Activated effector memory CD4-positive, alpha-beta T cell treated with anti-CD3 and anti-CD28 coated beads, Interleukin-2, amount 50 U/mL, for 16 hours (primary cell): ENCODE data around the gene BEST3.

Experiments
- DNase-seq: peaks from one replicate; pipeline ENCODE4 v3.0.0-alpha.2; 2020

The BEST3 gene

DNA sequence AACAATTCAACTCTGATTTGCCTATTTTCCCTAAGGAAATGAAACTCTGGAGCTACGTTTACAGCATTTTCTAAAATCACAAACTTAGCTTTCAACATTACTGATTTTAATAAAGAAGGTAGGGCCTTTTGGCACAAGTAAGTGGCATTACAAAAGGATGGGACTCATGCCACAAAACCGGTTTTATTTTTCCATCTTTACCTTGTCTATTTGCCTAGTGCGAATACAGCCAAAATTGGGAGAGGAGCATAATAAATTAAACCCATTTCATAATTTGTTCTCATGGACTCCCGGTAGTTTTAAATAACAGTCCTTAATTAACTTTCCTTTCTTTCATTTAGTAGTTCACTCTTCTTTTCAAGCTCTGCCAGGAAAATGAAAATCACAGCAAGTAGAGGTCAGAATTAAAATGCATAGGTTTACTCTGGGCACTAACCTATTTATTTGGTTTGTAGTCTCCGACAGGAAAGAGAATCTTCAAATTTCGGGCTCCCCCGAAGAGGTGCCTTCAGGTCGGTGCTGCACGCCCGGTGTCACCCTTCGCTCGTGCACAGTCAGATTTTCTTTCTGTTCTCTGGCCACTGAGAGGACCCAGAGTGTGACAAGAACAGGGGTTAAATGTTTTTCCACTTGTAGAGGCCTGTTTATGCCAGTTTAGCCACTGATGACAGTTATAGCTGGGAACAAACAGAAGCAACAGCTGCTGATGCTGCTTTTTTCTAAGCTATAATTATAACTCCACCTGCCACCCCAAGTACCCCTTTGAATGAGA lies at the start of gene BEST3:
Gene BEST3, minus strand, starts transcription at position 535 of the 772 bp plus-strand sequence. CDS start 1,505 bp downstream, outside the sequence.
- DNase-seq = no peak

GRCh38 chr12:69744109-69744508 lies 45.0 kb upstream of the BEST3 start:
- DNase-seq = no peak

DNA sequence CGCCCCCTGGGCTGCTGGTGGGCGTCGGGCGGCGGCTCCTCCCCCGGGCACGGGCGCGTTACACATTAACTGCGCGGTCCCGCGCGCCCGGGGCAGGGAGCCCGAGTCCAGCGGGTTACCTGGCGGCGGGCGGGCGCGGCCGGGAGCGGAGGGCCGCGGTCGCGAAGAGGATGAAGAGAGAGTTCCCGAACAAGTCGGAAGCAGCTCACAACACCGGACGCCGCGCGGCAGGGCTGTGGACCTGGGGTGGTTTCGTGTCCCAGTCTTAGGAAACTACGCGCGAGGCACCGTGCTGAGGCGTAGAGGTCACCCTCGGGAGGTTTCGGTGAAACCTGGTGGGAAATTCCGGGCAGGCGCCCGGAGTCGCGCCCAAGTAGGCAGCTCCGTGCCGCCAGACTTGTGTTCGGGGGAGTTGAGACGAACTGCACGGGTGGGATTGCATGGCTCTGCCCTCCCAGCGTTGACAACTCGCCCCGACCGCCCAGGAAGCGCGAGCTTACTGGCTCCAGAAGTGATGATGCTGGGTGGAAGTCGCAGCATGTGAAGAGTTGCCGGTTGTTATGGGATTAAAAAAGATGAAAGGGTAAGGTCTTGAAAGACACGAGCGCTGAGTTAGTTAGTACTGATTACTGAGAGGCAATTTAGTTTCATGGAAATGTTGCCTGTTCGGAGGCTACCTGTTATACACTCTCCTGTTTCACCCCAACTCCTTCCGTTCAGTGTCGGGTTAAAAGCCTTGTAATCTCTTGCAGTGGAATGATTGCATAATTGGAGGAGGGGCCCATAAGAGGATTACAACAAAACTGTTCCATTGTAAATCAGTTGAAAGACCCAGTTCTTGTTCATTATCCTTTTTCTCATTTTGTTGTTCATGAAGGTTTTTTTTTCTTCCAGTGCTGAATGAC lies 40.4 kb upstream of the BEST3 start:
- DNase-seq = peak; percentile 87

DNA sequence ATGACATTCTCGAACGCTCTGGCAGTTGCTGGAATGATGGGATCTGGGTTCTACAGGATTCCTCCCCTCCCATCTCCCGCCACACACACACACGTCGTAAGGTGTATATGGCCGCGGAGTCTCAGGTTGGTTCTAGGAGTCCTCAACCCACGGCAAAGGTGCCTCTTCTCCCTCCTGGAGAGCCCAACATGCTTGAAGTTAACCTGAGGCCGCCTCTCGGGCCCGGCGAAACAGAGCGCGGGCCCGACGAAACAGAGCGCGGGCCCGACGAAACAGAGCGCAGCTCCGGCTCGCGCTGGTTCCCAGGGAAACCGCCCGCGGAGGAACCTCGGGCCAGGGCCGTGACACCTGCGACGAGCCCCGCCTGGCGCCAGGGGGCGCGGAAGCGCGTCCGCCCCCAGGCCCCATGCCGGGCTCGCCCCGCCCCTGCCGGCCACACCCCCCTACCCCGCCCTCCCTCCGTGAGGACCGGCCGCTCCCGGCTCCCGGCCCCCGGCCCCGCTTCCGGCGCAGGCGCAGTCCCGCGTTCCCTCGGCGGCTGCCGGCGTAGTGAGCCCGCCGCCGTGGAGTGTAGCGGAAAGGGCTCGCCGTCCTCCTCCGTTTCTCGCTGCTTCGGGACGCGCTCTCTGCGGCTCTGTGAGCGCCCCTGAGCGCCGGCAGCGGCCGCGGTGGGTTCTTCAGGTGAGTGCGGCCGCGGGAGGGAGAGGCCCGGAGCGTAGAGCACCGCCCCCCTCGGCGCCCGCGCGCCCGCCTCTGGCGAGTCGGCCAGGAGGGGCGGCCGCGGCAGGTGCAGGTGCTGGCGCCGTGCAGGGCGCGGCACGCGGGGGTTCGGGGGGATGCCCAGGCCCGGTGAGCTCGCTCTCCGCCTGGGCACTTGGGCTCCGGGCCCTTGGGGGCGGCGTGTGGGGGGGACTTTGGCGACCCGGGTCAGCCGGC lies 39.5 kb upstream of the BEST3 start, which contains the start of gene RAB3IP:
Gene RAB3IP, plus strand, starts transcription at position 510 of the 936 bp plus-strand sequence. CDS start 16,549 bp downstream, outside the sequence.
- DNase-seq = peak; percentile 97

DNA sequence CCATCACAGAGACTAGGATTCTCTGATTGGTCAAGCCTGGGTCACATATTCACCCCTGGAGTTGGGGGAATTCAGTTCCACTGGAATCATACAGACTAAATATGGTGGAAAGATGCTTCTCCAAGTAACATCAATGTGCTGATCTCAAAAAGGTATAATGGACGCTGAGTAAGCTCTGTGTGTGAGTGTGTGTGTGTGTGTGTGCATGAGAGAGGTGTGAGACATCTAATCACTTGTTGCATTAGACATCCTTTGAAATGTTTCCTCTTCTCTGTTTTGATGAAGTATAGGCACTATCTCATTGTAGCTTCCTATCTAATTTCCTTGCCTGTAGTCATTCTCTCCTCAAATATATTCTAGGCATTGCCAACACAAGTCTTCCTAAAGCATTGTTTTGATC lies 34.5 kb upstream of the BEST3 start:
- DNase-seq = no peak

- DNase-seq = no peak
Measured at GRCh38 chr12:69732088-69732487, 33.0 kb upstream of the BEST3 start.

DNA sequence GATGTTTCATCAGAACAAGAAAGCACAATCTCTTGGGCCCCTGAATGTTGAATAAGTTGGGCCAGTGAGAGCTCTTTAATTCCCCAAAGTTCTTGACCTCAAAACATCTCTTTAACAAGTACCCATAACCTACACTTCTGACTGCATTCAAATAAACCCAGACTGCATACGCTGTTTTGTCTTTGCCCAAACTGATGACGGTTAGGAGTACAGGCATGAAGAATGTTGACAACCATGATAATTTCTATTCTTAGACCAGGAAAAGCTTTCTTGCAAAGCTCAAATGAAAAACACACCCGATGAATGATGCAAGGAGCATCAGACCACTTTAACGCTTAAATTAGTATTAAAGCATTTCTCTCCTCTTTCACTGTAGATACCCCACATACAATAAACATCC lies 27.8 kb upstream of the BEST3 start:
- no peak for DNase-seq

GRCh38 chr12:69720750-69721149 lies 21.6 kb upstream of the BEST3 start:
- no peak for DNase-seq

DNA sequence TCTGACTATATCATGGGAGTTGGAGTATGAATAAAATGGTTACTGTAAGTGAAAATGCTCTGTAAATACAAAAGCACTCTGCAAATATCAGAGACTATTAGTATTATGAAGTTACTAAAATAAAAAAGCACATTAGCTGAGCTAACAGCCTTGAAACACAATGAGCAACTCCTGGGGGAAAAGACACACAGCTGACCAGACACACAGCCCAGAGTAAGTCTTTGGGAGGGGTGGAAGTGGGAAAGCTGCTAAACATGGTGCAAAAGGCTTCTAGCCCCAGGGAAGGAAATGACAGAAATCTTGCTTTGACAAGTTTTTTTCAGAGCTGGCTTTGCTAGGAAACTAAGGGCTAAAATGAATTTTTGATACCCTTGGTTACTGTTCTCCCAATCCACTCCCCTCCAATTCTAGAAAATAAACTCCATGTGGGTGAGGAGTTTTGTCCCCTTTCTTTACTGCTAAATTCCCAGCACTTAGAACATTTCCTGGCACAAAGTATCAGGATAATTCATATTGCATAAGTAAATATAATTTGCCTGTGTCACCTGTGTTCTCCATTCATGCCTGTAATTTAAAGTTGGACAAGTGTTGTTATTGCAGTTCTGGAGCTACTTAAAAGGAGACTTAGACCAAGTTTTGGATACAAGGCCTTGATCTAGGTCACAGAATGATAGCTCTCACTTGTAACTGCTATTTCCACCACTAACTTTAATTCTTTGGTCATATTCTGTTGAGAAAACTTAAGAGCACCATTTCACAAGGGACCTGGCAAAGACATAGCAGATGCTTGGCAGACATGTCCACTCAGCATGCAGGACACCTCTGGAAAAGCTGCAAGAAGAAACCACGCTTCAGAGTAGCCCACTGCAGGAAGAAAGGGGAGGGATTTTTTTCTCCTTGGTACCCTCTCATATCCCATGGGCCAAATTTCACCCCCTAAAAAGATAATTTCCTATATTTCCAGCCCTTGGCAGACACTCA lies 20.5 kb upstream of the BEST3 start:
- DNase-seq = no peak

DNA sequence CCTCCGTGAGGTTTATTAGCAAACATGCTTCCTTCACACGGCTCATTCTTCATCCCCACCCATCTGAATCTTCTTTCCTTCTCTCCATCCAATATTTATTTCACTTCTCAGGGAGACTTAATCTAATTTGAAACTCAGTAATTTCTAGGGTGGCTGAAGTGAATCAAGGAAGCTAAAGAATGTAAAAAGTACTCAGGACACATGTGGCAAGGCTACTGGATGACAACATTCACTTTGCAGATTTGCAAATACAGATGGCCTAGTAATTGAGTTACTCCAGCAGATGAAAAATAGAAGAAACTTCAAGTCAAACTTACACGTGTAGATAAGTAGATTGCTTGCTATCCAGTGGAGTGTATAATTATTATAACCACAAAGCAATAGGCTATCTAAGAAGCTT lies 15.4 kb upstream of the BEST3 start:
- no peak for DNase-seq

DNA sequence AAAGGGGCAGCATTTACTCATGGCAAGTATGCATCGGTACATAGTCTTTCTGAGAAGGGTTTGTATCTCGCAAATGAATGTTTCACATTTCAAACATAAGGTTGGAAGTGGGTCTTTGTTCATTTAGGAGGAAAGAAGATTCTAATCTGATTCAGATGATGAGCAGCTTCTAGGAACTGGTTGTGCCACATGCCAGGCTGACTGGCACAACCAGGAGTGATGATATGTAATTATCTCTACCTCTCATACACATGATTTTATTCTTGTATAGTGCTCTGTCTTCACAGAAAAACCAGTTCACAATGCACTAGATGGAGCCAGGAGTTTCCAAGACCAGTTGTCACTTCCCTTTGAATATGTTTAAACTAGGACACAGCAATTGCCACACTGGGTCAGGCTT lies 13.7 kb upstream of the BEST3 start:
- no peak for DNase-seq

DNA sequence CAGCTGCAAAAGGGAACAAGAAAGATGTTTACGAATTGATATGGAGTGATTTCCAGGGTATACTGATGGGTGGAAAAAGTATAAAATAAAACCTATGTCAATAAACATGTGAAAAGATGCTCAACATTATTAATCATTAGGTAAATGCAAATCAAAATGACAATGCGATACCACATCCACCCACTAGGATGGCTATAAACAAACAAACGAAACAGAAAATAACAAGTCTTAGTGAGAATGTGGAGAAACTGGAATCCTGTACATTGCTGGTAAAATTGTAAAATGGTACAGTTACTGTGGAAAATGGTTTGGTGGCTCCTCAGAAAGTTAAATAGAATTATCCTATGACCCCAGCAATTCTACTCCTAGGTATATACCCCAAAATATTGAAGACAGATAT lies 9.5 kb upstream of the BEST3 start:
- DNase-seq = no peak

- no peak for DNase-seq
Measured at GRCh38 chr12:69704357-69704756, 5.3 kb upstream of the BEST3 start.

DNA sequence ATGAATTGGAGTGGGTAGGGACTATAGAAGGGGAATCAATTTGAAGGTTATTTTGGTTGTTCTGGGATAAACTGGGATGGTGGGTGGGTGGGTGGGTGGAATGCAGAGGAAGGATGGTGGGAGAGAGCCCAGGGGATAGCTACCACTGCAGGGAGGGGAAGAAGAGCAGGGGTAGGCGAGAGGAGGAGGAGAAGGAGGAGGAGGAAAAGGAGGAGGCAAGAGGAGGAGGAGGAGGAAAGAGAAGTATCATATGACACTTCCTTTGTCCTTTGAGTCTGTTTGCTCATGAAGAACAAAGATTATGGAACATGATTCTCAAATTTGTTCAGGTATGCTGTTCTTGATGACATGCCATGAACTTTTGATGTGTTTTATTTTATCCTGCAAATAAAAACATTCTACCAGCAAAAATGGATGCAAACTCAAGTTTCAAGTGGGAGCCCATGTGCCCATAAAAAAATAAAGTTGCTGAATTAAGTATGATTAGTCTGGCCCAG lies 4.1 kb upstream of the BEST3 start:
- no peak for DNase-seq

- DNase-seq = no peak
Measured at GRCh38 chr12:69701826-69702225, 2.7 kb upstream of the BEST3 start.

- no peak for DNase-seq
Measured at GRCh38 chr12:69698054-69698453, 1.0 kb downstream of the BEST3 start.

DNA sequence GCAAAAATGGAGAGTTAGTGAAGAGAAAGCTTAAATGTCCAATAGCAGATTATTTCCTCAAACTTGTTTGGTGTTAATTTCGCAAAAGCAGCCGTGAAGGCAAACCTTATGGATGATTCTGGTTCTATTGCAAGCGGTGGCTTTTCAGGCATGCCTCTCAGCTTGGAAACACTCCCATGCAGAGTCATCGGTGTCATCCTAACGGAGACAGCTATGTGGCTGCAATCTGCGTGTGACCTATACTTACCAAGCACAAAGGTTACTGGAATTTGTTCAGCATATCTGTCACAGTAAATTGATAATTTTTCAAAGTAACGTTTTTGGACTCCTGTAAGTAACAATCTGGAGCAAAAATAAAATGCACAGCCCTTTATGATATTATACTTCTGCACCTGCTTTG lies 5.0 kb downstream of the BEST3 start:
- DNase-seq = no peak

GRCh38 chr12:69689638-69690037 lies 9.5 kb downstream of the BEST3 start:
- DNase-seq = no peak

DNA sequence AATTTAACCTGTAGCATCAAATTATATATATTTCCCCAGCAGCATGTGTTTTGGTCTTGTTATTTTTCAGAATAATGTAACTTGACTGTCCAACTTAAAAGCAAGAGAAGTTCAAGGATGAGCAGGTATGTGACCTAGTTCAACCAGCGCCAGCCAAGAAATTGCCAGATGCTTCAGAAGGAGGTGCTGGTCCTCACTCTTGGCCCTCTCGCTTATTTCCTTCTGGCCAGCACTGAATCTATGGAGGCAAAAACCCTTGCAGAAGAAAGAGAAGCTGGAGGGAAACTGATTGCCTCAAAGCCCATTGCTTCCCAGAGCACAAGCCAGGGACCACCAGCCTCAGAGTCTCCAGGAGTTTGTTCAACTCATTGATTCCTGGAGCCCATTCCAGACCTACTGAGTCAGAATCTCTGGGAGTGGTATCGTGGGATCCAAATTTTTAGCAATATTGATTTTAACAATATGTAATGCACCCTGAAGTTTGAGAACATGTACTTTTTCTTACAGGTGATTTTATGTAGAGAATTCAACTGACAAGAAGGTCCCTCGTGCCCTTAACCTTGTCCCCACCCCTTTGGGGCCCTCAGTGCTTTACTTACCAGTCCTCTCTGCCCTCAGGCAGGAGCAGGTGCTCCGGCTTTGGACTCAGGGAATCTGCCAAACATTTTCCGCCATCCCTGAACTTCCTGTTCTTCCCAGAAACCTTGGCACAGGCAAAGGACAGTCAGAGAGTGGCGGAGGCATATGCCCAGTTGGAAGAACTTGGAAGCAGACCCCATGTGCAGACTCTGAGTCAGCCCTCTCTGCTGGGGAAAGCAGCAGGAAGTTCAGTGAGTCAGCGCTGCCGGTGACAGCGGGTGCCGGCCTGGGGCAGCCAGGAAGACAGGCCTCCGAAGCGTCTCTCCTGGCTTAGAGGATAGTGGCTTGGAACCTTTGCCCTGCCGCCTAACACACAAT lies 10.4 kb downstream of the BEST3 start:
- peak; percentile 69 for DNase-seq

GRCh38 chr12:69688021-69688420 lies 11.1 kb downstream of the BEST3 start:
- DNase-seq = no peak
